Transverse colon (tissue), 4 donors: ENCODE data around the gene FAXDC2. TPM values are rescaled to one million over a fixed set of nuclear protein-coding genes. Genes with fewer than 3 reads are reported as not detected.

ENCODE experiments used
- DNase-seq: peaks from one replicate; pipeline ENCODE4 v3.0.0-alpha.2; 2019
- H3K27ac ChIP-seq, 4 donors: fragments of 200-600 bp; sonication (generic); 2 replicates each; pipeline ENCODE4 v1.5.1; 2016 to 2018; ENCODE audit warnings: inconsistent platforms in 4 of 4
- H3K27me3 ChIP-seq: fragments of 200-600 bp; sonication (generic); 2 replicates; pipeline ENCODE4 v1.5.1; 2017; ENCODE audit warnings: inconsistent platforms
- H3K36me3 ChIP-seq, 4 donors: fragments of 200-600 bp; sonication (generic); 2 replicates each; pipeline ENCODE4 v1.5.1; 2017 to 2019; ENCODE audit warnings: inconsistent platforms in 4 of 4
- H3K4me1 ChIP-seq, 4 donors: fragments of 200-600 bp; sonication (generic); 2 replicates each; pipeline ENCODE4 v1.5.1; 2017 to 2020; ENCODE audit warnings: inconsistent platforms in 4 of 4
- H3K4me3 ChIP-seq, 4 donors: fragments of 200-600 bp; sonication (generic); 1 replicate in 1 of 4; 2 replicates in 3 of 4; pipeline versions ENCODE4 v1.5.1 to v1.6.1; 2017 to 2019; ENCODE audit warnings: inconsistent platforms in 4 of 4
- H3K9me3 ChIP-seq, 2 donors: fragments of 200-600 bp; sonication (generic); 2 replicates each; pipeline ENCODE4 v1.5.1; 2017 to 2019; ENCODE audit warnings: inconsistent platforms in 2 of 2
- EP300 ChIP-seq: sonication (generic); formaldehyde crosslinking; IDR thresholded peaks from one replicate; pipeline ENCODE4 v1.6.1; 2017; ENCODE audit warnings: antibody characterized with exemption, low read depth
- POLR2A ChIP-seq: fragments of 450-650 bp; IDR thresholded peaks from one replicate; pipeline ENCODE4 v1.6.1; 2016; ENCODE audit warnings: antibody characterized with exemption, mild to moderate bottlenecking, moderate library complexity
- POLR2AphosphoS5 ChIP-seq, 3 donors: sonication (generic); formaldehyde crosslinking; IDR thresholded peaks; one replicate each; pipeline ENCODE4 v1.6.1; 2016; ENCODE audit warnings: antibody characterized with exemption in 3 of 3
- WGBS, 2 donors: methylation state at CpG; one replicate each; pipeline ENCODE4 v1.1.5; 2018; ENCODE audit warnings: low coverage in 1 of 2; 5-methylcytosine and 5-hydroxymethylcytosine counted together
- in situ Hi-C, 4 donors: fragments of 200-750 bp; cut with MboI; loops; one replicate each; pipeline versions ENCODE4 v1.15.0 to v1.15.1; 2017; ENCODE audit warnings: low sequenced_read_pairs in 3 of 4, low pct_ligation_motif_present in 1 of 4, low pct_unique_long_range_greater_than_20kb in 1 of 4
- intact Hi-C: fragments of 100-400 bp; cut with DNase I; formaldehyde crosslinking; loops from one replicate; pipeline ENCODE4 v1.15.1; 2023; ENCODE audit warnings: low total_unique reads
- total RNA-seq, 4 donors: library from RNA; depleted of rRNA; stranded (reverse); fragments of >200 nt; gene quantifications; one replicate each; pipeline ENCODE4 v1.1.0, GENCODE V29; 2016
- TF ChIP-seq, protein P1 (sequence below), 5 experiments: fragments of 200-600 bp in 3 of 5; fragments of 450-650 bp in 2 of 5; sonication (generic) in 3 of 5; IDR thresholded peaks; 1 replicate in 2 of 5; 2 replicates in 3 of 5; pipeline ENCODE4 v1.5.1; 2016 to 2017; ENCODE audit warnings: antibody characterized with exemption in 5 of 5, inconsistent platforms in 3 of 5, mild to moderate bottlenecking in 2 of 5, moderate library complexity in 1 of 5

FAXDC2 gene, protein sequence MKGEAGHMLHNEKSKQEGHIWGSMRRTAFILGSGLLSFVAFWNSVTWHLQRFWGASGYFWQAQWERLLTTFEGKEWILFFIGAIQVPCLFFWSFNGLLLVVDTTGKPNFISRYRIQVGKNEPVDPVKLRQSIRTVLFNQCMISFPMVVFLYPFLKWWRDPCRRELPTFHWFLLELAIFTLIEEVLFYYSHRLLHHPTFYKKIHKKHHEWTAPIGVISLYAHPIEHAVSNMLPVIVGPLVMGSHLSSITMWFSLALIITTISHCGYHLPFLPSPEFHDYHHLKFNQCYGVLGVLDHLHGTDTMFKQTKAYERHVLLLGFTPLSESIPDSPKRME
- 10 to 100 TPM; 10.3 to 54.8 (median 27.4) TPM for total RNA-seq

DNA sequence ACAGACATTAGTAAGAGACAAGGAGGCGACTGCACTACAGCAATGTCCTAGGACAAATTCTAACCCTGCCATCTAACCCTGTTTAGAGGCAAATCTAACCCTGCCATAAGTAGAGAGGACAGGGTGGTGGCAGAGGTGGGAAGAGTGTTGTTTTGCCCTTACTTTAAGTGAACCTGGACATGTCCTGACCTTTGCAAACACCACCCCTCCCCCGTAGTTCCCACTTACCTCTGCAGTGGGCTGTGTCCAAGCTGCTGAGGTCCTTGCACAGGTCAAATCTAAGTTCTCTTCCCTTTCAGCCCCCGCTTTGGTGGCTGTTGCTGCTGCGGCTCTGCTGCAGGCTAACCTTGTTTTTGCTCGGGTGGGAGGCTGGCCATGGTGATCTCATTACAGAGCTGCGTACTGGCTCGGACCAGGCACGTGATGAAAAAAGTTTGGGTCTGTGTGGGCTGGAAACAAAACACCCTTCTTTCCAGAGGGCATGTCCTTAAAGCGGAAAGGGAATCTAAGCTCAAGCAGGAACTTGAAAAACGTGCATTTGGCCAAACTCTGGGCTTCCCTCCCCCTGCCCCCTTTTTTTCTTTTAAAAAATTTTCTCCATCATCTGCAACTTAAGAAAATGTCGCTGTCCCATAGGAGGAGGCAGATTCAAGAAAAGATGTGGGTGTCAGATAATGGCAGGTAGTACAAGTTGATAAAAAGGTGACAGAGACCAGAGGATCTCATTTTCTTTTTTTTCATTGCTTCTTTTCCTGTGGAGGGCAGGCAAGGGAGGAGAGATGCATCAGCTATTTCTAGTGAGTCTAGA, at the start of gene FAXDC2:
Gene FAXDC2 (minus strand): TSS at position 349 of the 808 bp plus-strand sequence. CDS start 12,425 bp downstream, outside the sequence.
- Histone ChIP-seq H3K27me3 (no peaks in the 10 kb centered on the region), H3K9me3 (no peaks in the 10 kb centered on the region), H3K4me3 (peak within 1 kb of the TSS; percentile 29 to 61 (median 42)), H3K27ac (peak within 1 kb of the TSS; percentile 80 to 90 (median 84)), H3K4me1 (peaks cover 0 to 19% (median 7%) of the 10 kb centered on the region in 4 donors), H3K36me3 (no peaks in the 10 kb centered on the region)
- 43 to 48% methylated on average over 4 to 11 of the region's 11 CpGs for WGBS, 2 donors
- DNase-seq: peak; percentile 48
- in situ Hi-C loops: loop anchor here in 1 of 4 donors (10.0 kb wide), 1 partner anchor 96 kb away; the partner anchor contains the start of gene LARP1
- TF ChIP-seq POLR2AphosphoS5 (IDR thresholded peaks at IDR 0.05) (peak; percentile 52 to 73 (median 69)), POLR2A (peak; percentile 30)
- TF ChIP-seq, protein P1, sequence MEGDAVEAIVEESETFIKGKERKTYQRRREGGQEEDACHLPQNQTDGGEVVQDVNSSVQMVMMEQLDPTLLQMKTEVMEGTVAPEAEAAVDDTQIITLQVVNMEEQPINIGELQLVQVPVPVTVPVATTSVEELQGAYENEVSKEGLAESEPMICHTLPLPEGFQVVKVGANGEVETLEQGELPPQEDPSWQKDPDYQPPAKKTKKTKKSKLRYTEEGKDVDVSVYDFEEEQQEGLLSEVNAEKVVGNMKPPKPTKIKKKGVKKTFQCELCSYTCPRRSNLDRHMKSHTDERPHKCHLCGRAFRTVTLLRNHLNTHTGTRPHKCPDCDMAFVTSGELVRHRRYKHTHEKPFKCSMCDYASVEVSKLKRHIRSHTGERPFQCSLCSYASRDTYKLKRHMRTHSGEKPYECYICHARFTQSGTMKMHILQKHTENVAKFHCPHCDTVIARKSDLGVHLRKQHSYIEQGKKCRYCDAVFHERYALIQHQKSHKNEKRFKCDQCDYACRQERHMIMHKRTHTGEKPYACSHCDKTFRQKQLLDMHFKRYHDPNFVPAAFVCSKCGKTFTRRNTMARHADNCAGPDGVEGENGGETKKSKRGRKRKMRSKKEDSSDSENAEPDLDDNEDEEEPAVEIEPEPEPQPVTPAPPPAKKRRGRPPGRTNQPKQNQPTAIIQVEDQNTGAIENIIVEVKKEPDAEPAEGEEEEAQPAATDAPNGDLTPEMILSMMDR (IDR thresholded peaks at IDR 0.05): no peak
- intact Hi-C loops: no loop called here

DNA sequence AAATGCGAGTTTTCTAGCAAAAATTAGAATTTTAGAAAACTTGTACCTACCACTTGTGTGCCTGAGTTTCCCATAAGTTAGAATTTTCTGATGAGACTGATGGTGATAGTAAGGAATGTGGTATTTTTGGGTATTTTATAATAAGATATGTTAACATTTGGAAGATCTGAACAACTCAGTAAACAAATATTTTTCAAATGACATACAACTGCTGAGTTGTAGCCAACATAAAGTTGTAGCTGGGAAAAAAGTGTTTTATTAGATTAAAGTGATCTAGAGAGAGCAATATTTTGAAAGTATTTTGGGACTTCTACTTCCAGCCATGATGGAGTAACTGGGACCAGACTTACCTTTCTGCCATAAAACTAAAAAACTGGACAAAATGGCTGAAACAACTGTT, 49.7 kb upstream of the FAXDC2 start:
- peaks cover 0 to 75% (median 21%) of the 10 kb centered on the region in 4 donors for H3K36me3 ChIP-seq
- no peaks in the 10 kb centered on the region for H3K9me3 ChIP-seq
- 93 to 100% methylated on average over 1 of the region's 1 CpG for WGBS, 2 donors
- no peaks in the 10 kb centered on the region for H3K4me1 ChIP-seq
- H3K27ac ChIP-seq: no peak overlapping the region
- no peak overlapping the region for H3K4me3 ChIP-seq
- intact Hi-C loops: no loop called here
- no peaks in the 10 kb centered on the region for H3K27me3 ChIP-seq
- DNase-seq: no peak
- in situ Hi-C loops: no loop called here
- TF ChIP-seq POLR2AphosphoS5 (IDR thresholded peaks at IDR 0.05): no peak
- TF ChIP-seq, protein P1 (IDR thresholded peaks at IDR 0.05): no peak
- TF ChIP-seq POLR2A: no peak
- no peak for TF ChIP-seq EP300

DNA sequence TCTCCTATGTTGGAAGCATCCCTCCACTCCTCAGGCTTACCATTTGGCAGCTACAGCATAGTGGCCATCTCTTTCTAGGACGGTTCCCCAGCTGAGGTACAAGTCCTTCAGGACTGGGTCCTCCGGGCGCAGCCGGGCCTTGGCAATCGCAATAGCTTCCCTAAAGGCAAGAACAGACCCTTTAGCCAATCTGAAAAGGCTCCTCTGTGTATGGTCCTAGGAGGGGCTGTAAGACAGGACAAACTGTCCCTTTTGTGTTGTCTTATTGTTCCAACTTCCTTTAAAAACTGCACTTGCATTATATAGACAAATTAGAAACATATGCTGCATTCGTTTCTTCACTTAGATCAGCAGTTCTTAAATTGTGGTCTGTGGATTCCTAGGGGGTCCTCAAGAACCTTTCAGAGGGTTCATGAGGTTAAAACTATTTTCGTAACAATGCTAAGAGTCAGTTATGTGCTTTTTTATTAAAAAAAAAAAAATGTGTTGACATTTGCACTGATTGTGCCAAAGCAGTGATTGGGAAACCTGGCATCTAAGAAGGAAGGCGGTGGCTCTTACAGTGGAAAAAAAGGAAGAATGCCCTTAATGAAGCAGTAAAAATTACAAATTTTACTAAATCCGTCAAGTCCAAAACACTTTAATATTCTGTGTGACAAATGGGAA, 48.9 kb upstream of the FAXDC2 start:
- no peak for DNase-seq
- no peak overlapping the region for H3K4me3 ChIP-seq
- TF ChIP-seq POLR2A: no peak
- TF ChIP-seq POLR2AphosphoS5 (IDR thresholded peaks at IDR 0.05): no peak
- TF ChIP-seq EP300: no peak
- TF ChIP-seq, protein P1 (IDR thresholded peaks at IDR 0.05): no peak
- WGBS, 2 donors: 85 to 92% methylated on average over 9 of the region's 9 CpGs
- H3K9me3 ChIP-seq: no peaks in the 10 kb centered on the region
- in situ Hi-C loops: no loop called here
- H3K36me3 ChIP-seq: peaks cover 0 to 67% (median 18%) of the 10 kb centered on the region in 4 donors
- H3K27ac ChIP-seq: no peak overlapping the region
- intact Hi-C loops: no loop called here
- no peaks in the 10 kb centered on the region for H3K4me1 ChIP-seq
- H3K27me3 ChIP-seq: no peaks in the 10 kb centered on the region

DNA sequence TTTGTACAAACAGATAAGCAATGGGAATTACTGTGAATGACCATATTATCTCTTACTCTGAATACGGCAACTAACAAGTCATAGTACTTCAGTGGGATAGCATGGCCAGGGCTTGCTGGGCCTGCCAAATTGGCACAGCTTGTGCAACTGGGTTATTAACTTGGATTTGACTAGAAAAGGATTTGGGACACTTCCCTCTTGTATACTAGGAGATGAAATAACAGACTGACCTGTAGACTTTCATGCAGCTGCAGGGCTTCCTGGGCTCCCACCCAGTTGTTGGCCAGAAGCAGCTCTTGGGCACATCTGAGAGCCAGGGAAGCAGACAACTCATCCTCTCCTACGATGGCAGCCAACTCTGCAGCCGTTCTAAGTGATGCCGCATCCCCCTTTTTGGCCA, 47.8 kb upstream of the FAXDC2 start:
- Histone ChIP-seq H3K4me3 (no peak overlapping the region), H3K27ac (no peak overlapping the region), H3K36me3 (peaks cover 0 to 57% (median 15%) of the 10 kb centered on the region in 4 donors), H3K27me3 (no peaks in the 10 kb centered on the region), H3K9me3 (no peaks in the 10 kb centered on the region), H3K4me1 (no peaks in the 10 kb centered on the region)
- intact Hi-C loops: no loop called here
- TF ChIP-seq, protein P1 (IDR thresholded peaks at IDR 0.05): no peak
- TF ChIP-seq POLR2AphosphoS5 (IDR thresholded peaks at IDR 0.05): no peak
- no peak for TF ChIP-seq EP300
- TF ChIP-seq POLR2A: no peak
- in situ Hi-C loops: no loop called here
- DNase-seq: no peak
- 95% methylated on average over 4 of the region's 4 CpGs; no CpG with 5 or more reads in 1 of the 2 donors for WGBS, 2 donors
